Sigmoid colon (tissue), 7 donors: Measurements from ENCODE around the gene PPM1A. TPM values are rescaled to one million over a fixed set of nuclear protein-coding genes. Genes with fewer than 3 reads are reported as not detected.

Source experiments
- DNase-seq: peaks from one replicate; pipeline ENCODE4 v3.0.0-alpha.2; 2019
- H3K27ac ChIP-seq, 4 donors: fragments of 200-600 bp; sonication (generic); one replicate each; pipeline ENCODE4 v1.5.1; 2016 to 2019; ENCODE audit warnings: mild to moderate bottlenecking in 1 of 4
- H3K27me3 ChIP-seq, 3 donors: fragments of 200-600 bp; sonication (generic); one replicate each; pipeline ENCODE4 v1.5.1; 2019; ENCODE audit warnings: mild to moderate bottlenecking in 1 of 3
- H3K36me3 ChIP-seq, 4 donors: fragments of 200-600 bp; sonication (generic); one replicate each; pipeline ENCODE4 v1.5.1; 2016 to 2019
- H3K4me1 ChIP-seq, 4 donors: fragments of 200-600 bp; sonication (generic); one replicate each; pipeline ENCODE4 v1.5.1; 2017 to 2019
- H3K4me3 ChIP-seq, 4 donors: fragments of 200-600 bp; sonication (generic); one replicate each; pipeline ENCODE4 v1.5.1; 2017 to 2019; ENCODE audit warnings: mild to moderate bottlenecking in 2 of 4, moderate library complexity in 1 of 4
- H3K9me3 ChIP-seq, 4 donors: fragments of 200-600 bp in 3 of 4; sonication (generic) in 3 of 4; one replicate each; pipeline versions ENCODE4 v1.5.1 to v1.6.1; 2013 to 2019
- EP300 ChIP-seq, 4 donors: sonication (generic); formaldehyde crosslinking; IDR thresholded peaks; one replicate each; pipeline ENCODE4 v1.6.1; 2017; ENCODE audit warnings: antibody characterized with exemption in 4 of 4
- POLR2A ChIP-seq, 2 donors: fragments of 450-650 bp; IDR thresholded peaks; one replicate each; pipeline ENCODE4 v1.6.1; 2016; ENCODE audit warnings: antibody characterized with exemption in 2 of 2, mild to moderate bottlenecking in 2 of 2, moderate library complexity in 2 of 2
- POLR2AphosphoS5 ChIP-seq, 4 donors: sonication (generic); formaldehyde crosslinking; IDR thresholded peaks; one replicate each; pipeline ENCODE4 v1.6.1; 2017; ENCODE audit warnings: antibody characterized with exemption in 4 of 4
- WGBS, 2 donors: extraction: QIAGEN DNeasy Blood & Tissue Kit; methylation state at CpG; one replicate each; pipeline ENCODE4 v1.1.7; 2013; 5-methylcytosine and 5-hydroxymethylcytosine counted together
- intact Hi-C: fragments of 100-400 bp; cut with DNase I; formaldehyde crosslinking; loops from one replicate; pipeline ENCODE4 v1.15.1; 2023
- polyA plus RNA-seq, 3 donors: library from polyadenylated mRNA; stranded (reverse); fragments of 200-250 nt; gene quantifications; one replicate each; pipeline ENCODE4 v1.2.3, GENCODE V29; 2013
- total RNA-seq, 4 donors: library from RNA; depleted of rRNA; stranded (reverse); fragments of >200 nt; gene quantifications; one replicate each; pipeline ENCODE4 v1.1.0, GENCODE V29; 2016
- TF ChIP-seq, protein P1 (sequence below), 4 experiments: fragments of 450-650 bp in 3 of 4; fragments of 200-600 bp in 1 of 4; IDR thresholded peaks; one replicate each; pipeline ENCODE4 v1.5.1; 2016 to 2019; ENCODE audit warnings: antibody characterized with exemption in 4 of 4, mild to moderate bottlenecking in 3 of 4, moderate library complexity in 2 of 4
- donor health status: healthy with polysubstance abuse.
- donor health status: Bipolar disorder and iron deficiency.
- donor health status: healthy.

PPM1A gene
- total and polyA plus RNA-seq, 7 donors, result 34.9 to 116 (median 55.6) TPM

DNA sequence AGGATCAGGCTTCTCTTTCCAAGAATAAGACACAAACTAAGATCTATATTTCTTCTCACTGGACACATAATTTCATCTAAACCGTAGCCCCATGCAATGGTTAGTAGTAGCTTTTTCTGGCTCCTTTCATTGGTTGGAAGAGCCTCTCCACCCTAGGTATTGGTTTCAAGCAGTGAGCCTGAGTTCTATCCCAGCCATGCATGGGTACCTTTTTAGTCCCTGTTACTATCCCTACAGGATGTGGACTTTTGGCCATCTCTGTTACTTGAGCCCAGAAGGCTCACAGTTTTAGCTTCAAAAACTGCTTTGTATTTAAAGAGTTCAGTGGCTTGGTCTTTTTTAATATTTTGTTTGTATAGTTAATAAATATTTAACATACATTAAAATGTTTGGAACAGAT is 16.1 kb downstream of the PPM1A start:
- Histone ChIP-seq H3K27ac (no peak overlapping the region), H3K4me1 (peaks cover 0 to 17% (median 14%) of the 10 kb centered on the region in 4 donors), H3K4me3 (no peak overlapping the region), H3K9me3 (peaks cover 0 to 6% (median 0%) of the 10 kb centered on the region in 4 donors), H3K36me3 (no peaks in the 10 kb centered on the region), H3K27me3 (no peaks in the 10 kb centered on the region)
- TF ChIP-seq, protein P1, sequence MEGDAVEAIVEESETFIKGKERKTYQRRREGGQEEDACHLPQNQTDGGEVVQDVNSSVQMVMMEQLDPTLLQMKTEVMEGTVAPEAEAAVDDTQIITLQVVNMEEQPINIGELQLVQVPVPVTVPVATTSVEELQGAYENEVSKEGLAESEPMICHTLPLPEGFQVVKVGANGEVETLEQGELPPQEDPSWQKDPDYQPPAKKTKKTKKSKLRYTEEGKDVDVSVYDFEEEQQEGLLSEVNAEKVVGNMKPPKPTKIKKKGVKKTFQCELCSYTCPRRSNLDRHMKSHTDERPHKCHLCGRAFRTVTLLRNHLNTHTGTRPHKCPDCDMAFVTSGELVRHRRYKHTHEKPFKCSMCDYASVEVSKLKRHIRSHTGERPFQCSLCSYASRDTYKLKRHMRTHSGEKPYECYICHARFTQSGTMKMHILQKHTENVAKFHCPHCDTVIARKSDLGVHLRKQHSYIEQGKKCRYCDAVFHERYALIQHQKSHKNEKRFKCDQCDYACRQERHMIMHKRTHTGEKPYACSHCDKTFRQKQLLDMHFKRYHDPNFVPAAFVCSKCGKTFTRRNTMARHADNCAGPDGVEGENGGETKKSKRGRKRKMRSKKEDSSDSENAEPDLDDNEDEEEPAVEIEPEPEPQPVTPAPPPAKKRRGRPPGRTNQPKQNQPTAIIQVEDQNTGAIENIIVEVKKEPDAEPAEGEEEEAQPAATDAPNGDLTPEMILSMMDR (IDR thresholded peaks at IDR 0.05), result no peak
- TF ChIP-seq POLR2A (IDR thresholded peaks at IDR 0.05) (no peak), EP300 (IDR thresholded peaks at IDR 0.05) (no peak), POLR2AphosphoS5 (IDR thresholded peaks at IDR 0.05) (no peak)
- intact Hi-C loops, result no loop called here
- WGBS, 2 donors, result 97 to 99% methylated on average over 1 of the region's 1 CpG
- DNase-seq, result no peak

DNA sequence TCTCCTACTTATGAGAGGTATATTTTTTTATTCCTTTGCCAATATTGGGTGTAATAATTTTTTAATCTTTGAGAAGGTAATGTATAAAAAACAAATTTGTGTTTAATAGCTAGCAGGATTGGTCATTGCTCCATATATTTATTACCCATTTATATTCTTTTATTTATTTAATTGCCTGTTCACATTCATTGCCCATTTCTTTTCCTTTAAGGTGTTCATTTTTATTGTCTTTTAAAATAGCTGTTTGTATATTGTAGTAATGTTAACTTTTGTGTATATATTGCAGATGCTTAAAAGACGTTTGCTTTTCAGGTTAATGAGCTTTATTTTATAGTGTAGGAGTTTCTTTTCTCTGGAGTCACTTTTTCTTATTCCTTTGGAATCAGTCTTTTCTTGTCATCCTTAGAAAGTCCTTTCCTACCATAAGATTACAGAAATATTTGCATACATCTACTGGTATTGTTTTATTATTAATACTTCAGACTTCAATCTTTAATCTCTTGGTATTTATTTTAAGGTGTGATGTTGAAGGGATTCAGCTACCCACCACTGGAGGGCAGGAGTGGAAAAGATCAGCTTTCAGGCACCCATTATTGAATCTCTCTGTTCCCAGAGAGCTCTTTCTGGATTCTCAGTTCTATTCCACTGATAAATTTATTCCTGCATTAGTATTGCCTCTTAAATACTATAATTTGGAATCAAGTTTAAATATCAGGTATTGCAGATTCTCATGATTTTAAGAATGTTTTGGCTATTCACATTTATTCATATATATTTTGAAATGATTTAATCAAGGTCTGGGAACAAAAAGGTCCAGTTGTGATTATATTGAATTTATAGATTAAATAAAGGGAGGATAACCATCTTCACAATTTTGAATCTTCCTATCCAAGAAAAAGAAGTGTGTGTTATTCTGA is 17.3 kb downstream of the PPM1A start:
- WGBS, 2 donors, result 78 to 80% methylated on average over 1 of the region's 1 CpG
- Histone ChIP-seq H3K27ac (no peak overlapping the region), H3K9me3 (peaks cover 0 to 6% (median 0%) of the 10 kb centered on the region in 4 donors), H3K4me3 (no peak overlapping the region), H3K27me3 (no peaks in the 10 kb centered on the region), H3K36me3 (no peaks in the 10 kb centered on the region), H3K4me1 (peaks cover 0 to 9% (median 4%) of the 10 kb centered on the region in 4 donors)
- no peak for DNase-seq
- intact Hi-C loops, result no loop called here
- no peak for TF ChIP-seq POLR2A (IDR thresholded peaks at IDR 0.05)
- no peak for TF ChIP-seq EP300 (IDR thresholded peaks at IDR 0.05)
- TF ChIP-seq POLR2AphosphoS5 (IDR thresholded peaks at IDR 0.05), result no peak
- TF ChIP-seq, protein P1 (IDR thresholded peaks at IDR 0.05), result no peak

DNA sequence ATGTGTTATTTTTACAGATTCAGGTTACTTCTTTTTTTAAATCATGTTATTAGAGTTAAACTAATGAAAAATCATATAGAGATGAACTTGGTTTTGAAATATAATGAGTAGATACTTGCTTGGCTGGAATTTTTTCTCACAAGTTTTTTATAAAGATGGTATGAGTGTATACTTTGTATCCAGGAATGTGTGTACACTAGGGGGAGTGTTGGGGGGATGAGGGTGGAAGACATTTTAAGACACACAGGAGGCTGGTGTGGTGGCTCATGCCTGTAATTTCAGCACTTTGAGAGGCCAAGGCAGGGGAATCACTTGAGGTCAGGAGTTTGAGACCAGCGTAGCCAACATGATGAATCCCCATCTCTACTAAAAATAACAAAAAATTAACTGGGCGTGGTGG is 23.2 kb downstream of the PPM1A start:
- Histone ChIP-seq H3K4me3 (no peak overlapping the region), H3K27me3 (no peaks in the 10 kb centered on the region), H3K9me3 (no peaks in the 10 kb centered on the region), H3K4me1 (peaks cover 0 to 53% (median 42%) of the 10 kb centered on the region in 4 donors), H3K27ac (no peak overlapping the region), H3K36me3 (no peaks in the 10 kb centered on the region)
- TF ChIP-seq POLR2AphosphoS5 (IDR thresholded peaks at IDR 0.05), result no peak
- no peak for TF ChIP-seq POLR2A (IDR thresholded peaks at IDR 0.05)
- TF ChIP-seq EP300 (IDR thresholded peaks at IDR 0.05), result no peak
- TF ChIP-seq, protein P1 (IDR thresholded peaks at IDR 0.05), result no peak
- DNase-seq, result no peak
- 97% methylated on average over 2 of the region's 2 CpGs for WGBS, 2 donors
- intact Hi-C loops, result no loop called here

DNA sequence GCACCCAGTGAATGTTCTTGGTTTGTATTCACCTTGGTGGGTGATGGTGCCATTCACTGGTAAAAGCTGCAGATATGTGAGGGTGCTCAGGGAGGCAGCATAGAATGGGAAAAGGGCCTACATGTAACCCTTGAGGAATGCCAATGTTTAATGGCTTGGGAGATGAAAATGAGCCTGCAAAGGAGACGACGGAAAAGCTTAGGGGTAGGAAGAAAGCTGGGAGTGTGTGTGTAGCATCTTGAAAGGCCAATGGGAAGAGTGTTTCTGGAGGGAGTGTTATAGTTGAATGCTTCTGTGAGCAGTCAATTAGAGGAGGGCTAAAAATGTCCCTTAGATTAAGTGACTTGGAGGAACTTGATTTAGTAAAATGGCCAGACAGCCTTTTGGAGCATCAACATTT is 24.9 kb downstream of the PPM1A start:
- Histone ChIP-seq H3K27me3 (no peaks in the 10 kb centered on the region), H3K4me1 (peaks cover 0 to 67% (median 46%) of the 10 kb centered on the region in 4 donors), H3K27ac (no peak overlapping the region), H3K9me3 (no peaks in the 10 kb centered on the region), H3K4me3 (no peak overlapping the region), H3K36me3 (no peaks in the 10 kb centered on the region)
- 94 to 96% methylated on average over 2 of the region's 2 CpGs for WGBS, 2 donors
- no peak for DNase-seq
- intact Hi-C loops, result no loop called here
- TF ChIP-seq POLR2AphosphoS5 (IDR thresholded peaks at IDR 0.05) (no peak), POLR2A (IDR thresholded peaks at IDR 0.05) (no peak), EP300 (IDR thresholded peaks at IDR 0.05) (no peak)
- TF ChIP-seq, protein P1 (IDR thresholded peaks at IDR 0.05), result no peak
